ENCODE results near the gene PLCXD1. TPM values are rescaled to one million over a fixed set of nuclear protein-coding genes. Genes with fewer than 3 reads are reported as not detected.

The PLCXD1 gene
- total RNA-seq, 4 donors from 2014 or later, result 1.1 to 8.8 (median 6.0) TPM

DNA sequence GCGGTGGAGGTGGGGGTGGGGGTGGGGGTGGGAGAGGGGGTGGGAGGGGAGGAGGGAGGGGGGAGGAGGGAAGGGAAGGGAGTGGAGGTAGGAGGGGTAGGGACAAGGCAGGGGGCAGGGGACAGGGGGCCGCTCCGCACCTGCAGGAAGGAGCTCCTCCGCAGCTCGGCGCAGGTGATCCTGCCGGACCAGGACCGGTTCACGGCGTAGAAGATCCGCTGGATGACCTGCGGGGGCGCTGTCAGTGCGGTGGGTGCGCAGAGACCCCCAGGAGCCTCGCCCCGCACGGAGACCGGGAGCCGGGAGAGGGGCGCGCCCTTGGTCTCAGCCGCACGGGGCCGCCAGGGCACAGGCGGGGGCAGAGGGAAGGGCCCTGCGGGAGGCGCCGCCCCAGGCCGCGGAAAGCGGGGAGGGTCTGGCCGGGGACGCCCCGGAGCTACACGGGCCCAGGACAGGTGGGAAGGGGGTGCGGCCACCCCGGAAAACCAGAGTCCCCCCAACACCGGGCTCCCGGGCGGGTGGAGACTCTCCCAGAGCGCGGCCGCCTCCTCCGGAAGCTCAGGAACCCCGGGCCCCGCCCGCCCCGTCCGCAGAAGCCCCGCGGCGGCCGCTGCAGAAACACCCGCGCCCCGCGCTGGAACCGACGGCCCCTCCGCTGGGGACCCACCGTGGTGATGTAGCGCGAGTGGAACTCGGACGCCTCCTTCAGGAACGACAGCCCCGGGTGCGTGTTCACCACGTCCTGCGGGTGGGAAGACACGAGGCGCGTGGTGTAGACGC lies 65.0 kb downstream of the PLCXD1 start:
- H3K9me3 ChIP-seq, result no peaks in the 10 kb centered on the region
- no peaks in the 10 kb centered on the region for H3K27me3 ChIP-seq
- H3K4me1 ChIP-seq, result no peaks in the 10 kb centered on the region
- H3K36me3 ChIP-seq, result peaks cover 0 to 40% of the 10 kb centered on the region in 2 donors
- WGBS, 2 donors (ENCODE audit: low coverage in 1 of 2), result 96% methylated on average over 5 of the region's 75 CpGs; no CpG with 5 or more reads in 1 of the 2 donors
- ATAC-seq, result no peak
- H3K4me3 ChIP-seq, result no peak overlapping the region
- H3K27ac ChIP-seq, result no peak overlapping the region
- TF ChIP-seq POLR2A (IDR thresholded peaks at IDR 0.05) (no peak), EP300 (IDR thresholded peaks at IDR 0.05) (no peak), POLR2AphosphoS5 (IDR thresholded peaks at IDR 0.05) (no peak)
- TF ChIP-seq, protein P1, sequence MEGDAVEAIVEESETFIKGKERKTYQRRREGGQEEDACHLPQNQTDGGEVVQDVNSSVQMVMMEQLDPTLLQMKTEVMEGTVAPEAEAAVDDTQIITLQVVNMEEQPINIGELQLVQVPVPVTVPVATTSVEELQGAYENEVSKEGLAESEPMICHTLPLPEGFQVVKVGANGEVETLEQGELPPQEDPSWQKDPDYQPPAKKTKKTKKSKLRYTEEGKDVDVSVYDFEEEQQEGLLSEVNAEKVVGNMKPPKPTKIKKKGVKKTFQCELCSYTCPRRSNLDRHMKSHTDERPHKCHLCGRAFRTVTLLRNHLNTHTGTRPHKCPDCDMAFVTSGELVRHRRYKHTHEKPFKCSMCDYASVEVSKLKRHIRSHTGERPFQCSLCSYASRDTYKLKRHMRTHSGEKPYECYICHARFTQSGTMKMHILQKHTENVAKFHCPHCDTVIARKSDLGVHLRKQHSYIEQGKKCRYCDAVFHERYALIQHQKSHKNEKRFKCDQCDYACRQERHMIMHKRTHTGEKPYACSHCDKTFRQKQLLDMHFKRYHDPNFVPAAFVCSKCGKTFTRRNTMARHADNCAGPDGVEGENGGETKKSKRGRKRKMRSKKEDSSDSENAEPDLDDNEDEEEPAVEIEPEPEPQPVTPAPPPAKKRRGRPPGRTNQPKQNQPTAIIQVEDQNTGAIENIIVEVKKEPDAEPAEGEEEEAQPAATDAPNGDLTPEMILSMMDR (IDR thresholded peaks at IDR 0.05), result no peak

DNA sequence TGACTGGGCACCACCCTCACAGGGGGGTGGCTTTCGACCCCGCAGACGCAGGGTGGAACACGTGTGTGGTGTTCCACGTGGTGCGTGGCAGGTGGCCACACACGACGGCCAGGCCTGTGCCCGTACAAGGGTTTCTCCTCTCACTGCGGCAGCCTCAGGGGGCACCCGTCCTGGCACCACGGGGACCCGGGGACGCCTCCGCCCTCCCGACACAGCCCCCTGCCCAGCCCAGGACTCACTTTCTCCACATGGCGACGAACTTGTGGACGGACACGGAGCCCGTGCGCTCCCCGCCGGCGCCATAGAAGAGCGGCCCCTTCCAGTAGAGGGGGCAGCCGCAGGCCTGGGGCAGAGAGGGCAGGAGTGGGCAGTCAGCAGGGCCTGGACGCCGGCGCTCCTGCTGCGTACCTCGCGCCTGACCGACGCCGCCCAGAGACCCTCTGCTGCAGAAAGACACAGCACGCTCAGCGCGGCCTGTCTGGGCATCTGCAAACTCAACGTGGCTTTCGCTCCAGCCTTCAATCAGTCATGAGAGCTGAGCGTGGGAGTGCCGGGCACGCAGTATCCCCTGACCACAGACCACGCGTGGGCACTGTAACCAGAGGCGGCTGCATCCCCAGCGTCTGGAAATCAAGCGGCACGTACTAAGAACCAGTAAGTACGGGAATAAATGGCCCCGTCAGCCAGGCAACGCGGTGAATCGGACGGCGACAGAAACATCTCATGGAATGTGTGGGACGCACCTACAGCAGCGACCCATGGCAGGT lies 66.4 kb downstream of the PLCXD1 start:
- TF ChIP-seq, protein P1 (IDR thresholded peaks at IDR 0.05), result no peak
- TF ChIP-seq POLR2A (IDR thresholded peaks at IDR 0.05) (no peak), POLR2AphosphoS5 (IDR thresholded peaks at IDR 0.05) (no peak), EP300 (IDR thresholded peaks at IDR 0.05) (no peak)
- no peak overlapping the region for H3K27ac ChIP-seq
- no peaks in the 10 kb centered on the region for H3K4me1 ChIP-seq
- no peaks in the 10 kb centered on the region for H3K27me3 ChIP-seq
- H3K36me3 ChIP-seq, result peaks cover 0 to 40% of the 10 kb centered on the region in 2 donors
- ATAC-seq, result no peak
- 97 to 100% methylated on average over 9 to 11 of the region's 59 CpGs for WGBS, 2 donors (ENCODE audit: low coverage in 1 of 2)
- no peak overlapping the region for H3K4me3 ChIP-seq
- no peaks in the 10 kb centered on the region for H3K9me3 ChIP-seq

DNA sequence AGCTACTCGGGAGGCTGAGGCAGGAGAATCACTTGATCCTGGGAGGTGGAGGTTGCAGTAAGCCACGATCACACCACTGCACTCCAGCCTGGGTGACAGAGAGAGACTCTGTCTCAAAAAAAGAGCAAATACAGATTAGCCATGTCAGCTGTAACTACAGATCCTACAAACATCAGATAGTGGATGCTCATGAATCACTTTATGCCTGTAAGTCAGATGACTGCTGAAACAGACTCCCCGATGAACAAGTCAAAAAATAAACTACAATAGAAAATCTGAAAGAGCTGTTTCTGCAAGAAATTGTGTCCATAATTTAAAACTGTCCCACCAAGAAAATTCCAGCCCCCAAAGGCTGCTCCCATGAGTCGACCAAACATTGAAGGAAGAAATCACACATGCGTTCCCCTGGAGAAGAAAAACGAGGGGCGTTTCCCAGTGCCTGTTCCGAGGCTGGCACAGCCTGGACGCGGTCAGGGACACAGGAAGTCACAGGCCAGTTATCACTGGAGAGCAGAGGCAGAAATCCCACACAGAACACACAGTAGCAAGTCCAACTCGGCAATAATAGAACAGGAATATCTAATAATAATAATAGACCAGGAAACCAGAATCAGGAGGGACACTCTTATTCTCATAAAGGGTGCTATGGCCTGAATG lies 67.4 kb downstream of the PLCXD1 start:
- Histone ChIP-seq H3K36me3 (peaks cover 0 to 43% of the 10 kb centered on the region in 2 donors), H3K4me1 (no peaks in the 10 kb centered on the region), H3K4me3 (no peak overlapping the region), H3K27me3 (no peaks in the 10 kb centered on the region), H3K9me3 (no peaks in the 10 kb centered on the region), H3K27ac (no peak overlapping the region)
- TF ChIP-seq POLR2AphosphoS5 (IDR thresholded peaks at IDR 0.05), result no peak
- TF ChIP-seq, protein P1 (IDR thresholded peaks at IDR 0.05), result no peak
- no peak for TF ChIP-seq EP300 (IDR thresholded peaks at IDR 0.05)
- TF ChIP-seq POLR2A (IDR thresholded peaks at IDR 0.05), result no peak
- ATAC-seq, result no peak
- 57 to 75% methylated on average over 4 to 7 of the region's 11 CpGs for WGBS, 2 donors (ENCODE audit: low coverage in 1 of 2)

DNA sequence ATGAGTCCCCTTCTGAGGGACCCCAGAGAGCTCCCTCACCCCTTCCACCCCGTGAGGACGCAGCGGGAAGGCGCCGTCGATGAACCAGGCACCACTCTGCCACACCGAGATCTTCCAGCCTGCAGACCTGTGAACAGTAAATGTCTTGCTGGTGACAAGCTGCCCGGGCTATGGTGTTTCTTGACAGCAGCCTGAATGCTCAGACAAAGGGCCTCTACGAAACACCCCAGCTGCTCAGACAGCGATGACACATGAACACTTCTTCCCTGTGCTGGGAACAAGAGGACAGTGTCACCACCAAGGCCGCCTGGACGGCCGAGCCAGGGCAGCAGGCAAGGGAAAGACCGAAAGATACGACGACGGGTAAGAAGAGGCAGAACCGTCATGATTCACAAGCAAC lies 68.0 kb downstream of the PLCXD1 start:
- Histone ChIP-seq H3K4me3 (no peak overlapping the region), H3K9me3 (no peaks in the 10 kb centered on the region), H3K27ac (no peak overlapping the region), H3K4me1 (no peaks in the 10 kb centered on the region), H3K36me3 (peaks cover 0 to 43% of the 10 kb centered on the region in 2 donors), H3K27me3 (no peaks in the 10 kb centered on the region)
- no peak for ATAC-seq
- TF ChIP-seq, protein P1 (IDR thresholded peaks at IDR 0.05), result no peak
- no peak for TF ChIP-seq POLR2AphosphoS5 (IDR thresholded peaks at IDR 0.05)
- TF ChIP-seq POLR2A (IDR thresholded peaks at IDR 0.05), result no peak
- no peak for TF ChIP-seq EP300 (IDR thresholded peaks at IDR 0.05)
- 88 to 92% methylated on average over 5 of the region's 18 CpGs for WGBS, 2 donors (ENCODE audit: low coverage in 1 of 2)
